ENCODE results near the gene PALM3.
"Not testable (repeated sequence)": the region's sequence is repeated elsewhere in the genome, so short reads cannot be mapped to it uniquely, and the experiment has no call there.

Gene PALM3

DNA sequence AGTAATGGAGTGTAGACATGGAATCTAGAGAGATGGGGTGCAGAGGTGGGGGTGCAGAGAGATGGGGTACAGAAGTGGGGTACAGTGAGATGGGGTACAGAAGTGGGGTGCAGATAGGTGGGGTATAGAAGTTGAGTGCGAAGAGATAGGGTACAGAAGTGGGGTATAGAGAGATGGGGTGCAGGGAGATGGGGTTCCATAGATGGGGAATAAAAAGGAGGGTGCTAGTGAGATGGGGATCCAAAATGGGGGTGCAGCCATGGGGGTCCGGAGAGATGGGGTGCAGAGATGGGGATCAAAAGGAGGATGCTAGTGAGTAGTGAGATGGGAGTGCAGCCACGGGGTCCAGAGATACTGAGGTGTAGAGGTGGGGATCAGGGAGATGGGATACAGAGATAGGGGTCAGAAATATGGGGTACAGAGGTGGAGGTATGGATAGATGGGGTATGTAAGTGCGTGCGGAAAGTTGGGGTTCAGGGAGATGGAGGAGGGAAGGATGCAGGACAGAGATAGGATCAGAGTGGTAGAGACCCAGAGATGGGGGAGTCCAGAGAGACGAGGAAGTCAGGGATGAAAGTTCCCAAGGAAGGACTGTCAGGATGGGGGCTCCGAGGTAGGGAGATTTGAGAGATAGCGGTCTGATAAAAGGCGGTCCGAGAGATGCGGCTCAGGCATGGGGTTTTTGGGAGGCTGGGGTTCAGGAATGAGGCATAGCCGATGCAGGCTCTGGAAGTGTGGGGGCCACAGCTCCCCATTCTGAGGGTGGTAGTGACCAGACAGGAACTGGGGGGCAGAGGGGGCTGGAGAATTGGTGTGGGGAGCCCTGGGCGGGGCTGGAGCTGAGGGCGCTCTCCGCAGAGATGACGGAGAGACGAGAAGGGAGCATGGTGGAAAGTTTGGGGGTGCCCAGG, 3.4 kb downstream of the PALM3 start:
- DNase-seq (ENCODE audit: low spot score): no peak

DNA sequence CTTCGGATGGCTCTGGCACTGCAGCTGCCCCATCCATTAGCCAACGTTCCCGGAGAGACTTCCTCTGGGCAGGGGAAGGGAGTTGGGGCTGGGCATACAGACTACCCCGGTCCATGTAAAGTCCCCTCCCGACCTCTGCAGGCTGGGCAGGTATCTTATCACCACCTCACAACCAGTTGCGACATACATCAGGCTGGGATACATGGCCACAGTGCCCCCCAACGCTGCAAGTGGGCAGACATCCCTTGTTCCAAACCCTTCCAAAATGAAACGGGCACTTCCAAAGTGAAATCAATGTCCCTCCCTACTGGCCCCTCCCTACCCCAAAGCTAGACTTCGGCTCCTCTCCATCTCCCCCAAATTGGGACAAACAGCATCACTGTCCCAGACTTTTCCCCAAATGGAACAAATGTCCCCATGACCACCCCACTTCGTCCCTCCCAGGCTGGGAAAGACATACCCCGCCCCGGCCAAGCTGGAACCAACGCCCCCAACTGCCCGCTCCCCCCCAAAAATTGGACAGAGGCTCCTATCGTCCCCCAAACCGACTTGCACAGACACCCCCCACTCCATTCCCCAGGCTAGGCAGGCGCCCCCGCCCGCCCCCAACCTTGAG, 5.0 kb downstream of the PALM3 start:
- no peak for DNase-seq (ENCODE audit: low spot score)

DNA sequence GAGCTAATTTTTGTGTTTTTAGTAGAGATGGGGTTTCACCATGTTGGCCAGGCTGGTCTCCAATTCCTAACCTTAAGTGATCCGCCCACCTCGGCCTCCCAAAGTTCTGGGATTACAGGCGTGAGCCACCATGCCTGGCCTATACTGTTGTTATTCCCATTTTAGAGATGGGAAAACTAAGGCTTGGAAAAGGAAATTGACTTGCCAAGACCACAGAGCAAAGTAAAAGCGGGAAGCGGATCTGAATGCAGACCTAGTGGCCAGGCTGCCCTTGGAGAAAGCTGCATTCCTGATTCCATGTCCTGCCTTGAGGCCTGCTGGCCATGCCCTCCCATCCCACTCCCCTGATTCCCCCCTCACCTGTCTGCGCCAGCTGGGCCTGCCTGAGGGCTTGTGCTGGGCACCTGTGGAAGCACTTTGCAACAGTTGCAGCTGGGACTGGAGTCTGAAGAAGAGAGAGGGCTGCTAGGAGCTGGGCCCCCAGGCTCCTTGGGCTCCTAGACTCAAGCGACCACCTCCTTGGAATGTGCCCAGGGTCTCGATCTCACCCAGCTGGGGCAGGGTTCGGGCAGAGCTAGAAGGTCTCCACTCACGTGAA, 5.7 kb downstream of the PALM3 start:
- no peak for DNase-seq (ENCODE audit: low spot score)

DNA sequence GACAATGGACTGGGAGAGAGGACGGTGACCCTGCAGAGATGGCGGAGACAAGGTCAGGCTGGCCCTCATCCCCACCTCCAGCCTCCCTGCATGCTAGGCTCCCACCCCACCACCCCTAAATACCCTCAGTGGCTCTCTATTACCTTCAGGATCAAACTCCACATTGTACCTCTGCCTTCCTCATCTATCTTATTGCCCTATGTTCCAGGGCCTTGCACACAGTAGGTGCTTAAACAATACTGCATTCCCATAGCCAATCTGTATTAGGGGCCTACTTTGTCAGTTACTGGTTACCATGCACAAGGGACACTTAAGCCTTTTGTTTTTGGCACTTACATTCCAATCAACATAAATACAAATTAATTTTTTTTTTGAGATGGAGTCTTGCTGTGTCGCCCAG, 6.5 kb downstream of the PALM3 start:
- no peak for DNase-seq (ENCODE audit: low spot score)

DNA sequence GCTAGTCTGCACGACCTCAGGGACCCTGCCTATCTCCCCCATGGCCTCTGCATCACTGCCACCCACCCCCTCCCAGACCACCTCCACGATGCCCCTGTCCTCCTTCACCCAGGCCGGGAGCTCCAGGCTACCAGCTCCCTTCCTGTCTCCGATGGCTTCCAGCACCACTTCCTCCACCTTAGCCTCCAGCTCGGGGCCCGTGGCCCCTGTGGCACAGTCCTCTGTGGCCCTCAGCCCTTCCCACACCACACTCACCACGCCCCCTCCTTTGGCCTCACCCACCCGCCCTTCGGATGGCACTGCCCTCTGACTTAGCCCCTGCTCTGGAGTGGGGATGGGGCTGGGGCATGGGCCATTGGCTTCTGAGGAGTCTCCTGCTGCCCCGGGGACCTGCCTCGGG, 7.2 kb downstream of the PALM3 start:
- DNase-seq (ENCODE audit: low spot score): no peak

DNA sequence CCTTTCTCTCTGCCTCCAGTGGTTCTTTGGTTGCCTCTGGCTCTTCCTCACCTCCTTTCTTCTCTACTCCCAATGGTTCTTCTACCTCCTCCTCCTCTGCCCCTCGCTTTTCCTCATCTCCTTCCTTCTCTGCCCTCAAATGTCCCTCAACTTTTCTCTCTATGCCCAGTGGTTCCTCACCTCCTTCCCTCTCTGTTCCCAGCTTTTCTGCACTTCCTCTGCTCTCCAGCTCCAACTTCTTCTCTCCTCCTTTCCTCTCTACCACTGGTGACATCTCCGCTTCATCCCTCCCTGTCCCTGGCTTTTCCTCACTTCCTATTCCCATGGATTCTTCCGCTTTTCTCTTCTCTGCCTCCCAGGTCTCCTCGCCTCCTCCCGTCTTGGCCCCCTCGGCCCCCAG, 7.8 kb downstream of the PALM3 start:
- DNase-seq (ENCODE audit: low spot score): no peak

DNA sequence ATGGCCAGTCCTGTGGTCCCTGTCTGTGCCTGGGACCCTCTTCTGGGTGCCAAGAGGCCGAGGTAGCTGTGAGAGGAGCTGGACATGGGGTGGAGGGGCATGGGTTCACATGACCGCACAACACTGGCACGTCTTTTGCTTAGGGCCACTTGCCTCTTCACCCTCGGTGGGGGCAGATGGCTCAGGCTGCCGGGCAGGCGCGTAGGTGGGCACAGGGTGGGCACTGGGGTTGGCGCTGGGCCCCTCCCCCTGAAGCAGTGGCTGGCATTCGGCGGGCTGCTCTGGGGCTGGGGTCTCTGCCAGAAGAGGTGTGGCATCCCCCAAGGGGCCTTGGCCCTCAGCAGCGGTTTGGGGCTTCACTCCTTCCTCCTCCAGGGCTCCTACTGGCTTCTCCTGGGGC, 8.4 kb downstream of the PALM3 start:
- DNase-seq (ENCODE audit: low spot score): no peak

DNA sequence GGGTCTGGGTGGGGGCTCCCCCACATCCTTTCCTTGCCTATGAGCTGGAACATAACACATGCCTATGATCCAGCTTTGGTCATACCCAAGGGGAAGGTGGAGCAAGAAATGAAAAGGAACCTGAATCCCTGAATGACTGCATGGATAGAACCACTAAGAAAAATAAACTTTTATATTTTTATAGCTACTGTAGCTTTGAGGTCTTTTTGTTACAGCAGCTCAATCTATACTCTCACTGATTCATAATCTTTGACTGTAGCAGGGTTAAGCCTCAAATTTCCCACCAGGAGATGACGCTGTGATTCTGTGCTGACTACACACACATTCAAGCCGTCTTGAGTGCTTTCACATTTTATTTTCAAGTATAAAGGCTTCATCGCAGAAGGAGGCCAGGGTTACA, 8.8 kb downstream of the PALM3 start:
- DNase-seq (ENCODE audit: low spot score): no peak

DNA sequence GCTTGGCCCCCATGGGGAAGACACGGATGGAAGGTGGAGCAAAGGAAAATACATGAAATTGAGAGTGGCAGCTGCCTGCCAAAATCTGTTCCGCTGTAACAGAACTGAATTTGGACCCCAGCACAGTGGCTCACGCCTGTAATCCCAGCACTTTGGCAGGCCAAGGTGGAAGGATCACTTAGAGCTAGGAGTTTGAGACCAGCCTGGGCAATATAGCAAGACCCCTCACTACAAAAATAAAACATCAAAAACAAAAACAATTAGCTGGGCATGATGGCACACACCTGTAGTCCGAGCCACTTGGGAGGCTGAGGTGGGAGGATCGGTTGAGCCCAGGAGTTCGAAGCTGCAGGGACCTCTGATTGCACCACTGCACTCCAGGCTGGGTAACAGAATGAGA, 9.4 kb downstream of the PALM3 start:
- no peak for DNase-seq (ENCODE audit: low spot score)

DNA sequence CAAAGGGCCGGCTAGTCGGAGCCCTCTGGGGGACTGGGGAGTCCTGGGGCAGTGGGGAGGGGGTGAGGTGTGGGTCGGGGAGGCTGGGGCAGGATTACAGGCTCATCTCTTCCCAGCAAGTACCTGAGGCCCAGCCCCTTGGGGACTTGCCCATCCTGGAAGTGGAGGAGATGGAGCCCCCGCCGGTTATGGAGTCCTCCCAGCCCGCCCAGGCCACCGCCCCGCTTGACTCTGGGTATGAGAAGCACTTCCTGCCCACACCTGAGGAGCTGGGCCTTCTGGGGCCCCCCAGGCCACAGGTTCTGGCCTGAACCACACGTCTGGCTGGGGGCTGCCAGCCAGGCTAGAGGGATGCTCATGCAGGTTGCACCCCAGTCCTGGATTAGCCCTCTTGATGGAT, 9.9 kb downstream of the PALM3 start:
- DNase-seq (ENCODE audit: low spot score): no peak

DNA sequence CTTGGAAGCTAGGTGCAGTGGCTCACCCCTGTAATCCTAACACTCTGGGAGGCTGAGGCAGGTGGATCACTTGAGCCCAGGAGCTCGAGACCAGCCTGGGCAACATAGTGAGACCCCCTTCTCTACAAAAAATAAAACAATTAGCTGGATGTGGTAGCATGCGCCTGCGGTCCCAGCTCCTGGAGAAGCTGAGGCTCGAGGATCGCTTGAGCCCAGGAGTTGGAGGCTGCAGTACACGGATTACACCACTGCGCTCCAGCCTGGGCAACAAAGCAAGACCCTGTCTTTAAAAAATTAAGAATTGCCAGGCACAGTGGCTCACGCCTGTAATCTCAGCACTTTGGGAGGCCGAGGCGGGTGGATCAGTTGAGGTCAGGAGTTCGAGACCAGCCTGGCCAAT, 10.9 kb downstream of the PALM3 start:
- not testable (repeated sequence) for DNase-seq (ENCODE audit: low spot score)

DNA sequence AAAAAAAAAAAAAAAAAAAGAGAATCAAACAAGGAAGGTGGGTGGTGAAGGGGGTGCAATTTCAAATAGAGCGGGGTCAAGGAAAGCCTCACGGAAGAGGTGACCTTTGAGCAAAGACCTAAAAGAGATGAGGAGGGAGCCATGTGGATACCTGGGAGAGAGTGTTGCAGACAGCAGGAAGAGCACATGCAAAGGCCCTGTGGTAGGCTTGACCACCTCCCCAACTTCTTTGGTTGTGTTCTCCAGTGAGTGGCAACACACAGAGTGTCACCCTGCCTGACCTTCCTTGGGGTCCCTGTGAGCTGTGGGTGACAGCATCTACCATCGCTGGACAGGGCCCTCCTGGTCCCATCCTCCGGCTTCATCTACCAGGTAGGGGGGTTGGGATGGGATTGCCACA, 11.4 kb downstream of the PALM3 start:
- no peak for DNase-seq (ENCODE audit: low spot score)

DNA sequence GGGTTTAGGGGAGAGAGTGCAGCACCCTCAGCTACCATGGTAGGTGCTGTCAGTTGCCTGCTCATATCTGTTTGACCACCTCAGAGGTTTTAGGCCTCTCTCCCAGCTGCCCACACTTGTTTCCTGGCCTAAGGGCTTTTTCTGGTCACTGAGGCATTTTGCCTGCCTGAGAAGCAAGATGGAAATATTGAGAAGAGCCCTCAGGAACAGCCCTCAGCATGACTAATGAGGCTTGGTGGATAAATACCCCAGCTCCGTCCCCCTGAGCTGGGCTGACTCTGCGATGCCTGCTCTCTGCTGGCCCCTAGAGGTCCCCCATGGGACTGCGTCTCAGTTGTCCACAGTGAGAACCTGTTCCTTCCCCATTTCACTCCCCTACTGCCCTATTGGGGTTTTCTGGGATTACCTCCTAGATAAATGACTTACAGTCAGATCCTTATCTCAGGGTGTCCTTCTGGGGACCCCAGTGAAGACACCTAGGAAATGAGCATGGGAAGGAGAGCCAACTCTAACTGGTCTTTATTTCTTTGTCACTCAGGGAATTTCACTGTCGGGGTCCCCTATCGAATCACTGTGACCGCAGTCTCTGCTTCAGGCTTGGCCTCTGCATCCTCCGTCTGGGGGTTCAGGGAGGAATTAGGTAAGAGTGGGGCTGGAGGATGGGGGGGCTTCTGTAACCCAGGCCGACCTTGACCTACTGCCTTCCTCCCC, 13.3 kb downstream of the PALM3 start:
- DNase-seq (ENCODE audit: low spot score): peak; percentile 63

DNA sequence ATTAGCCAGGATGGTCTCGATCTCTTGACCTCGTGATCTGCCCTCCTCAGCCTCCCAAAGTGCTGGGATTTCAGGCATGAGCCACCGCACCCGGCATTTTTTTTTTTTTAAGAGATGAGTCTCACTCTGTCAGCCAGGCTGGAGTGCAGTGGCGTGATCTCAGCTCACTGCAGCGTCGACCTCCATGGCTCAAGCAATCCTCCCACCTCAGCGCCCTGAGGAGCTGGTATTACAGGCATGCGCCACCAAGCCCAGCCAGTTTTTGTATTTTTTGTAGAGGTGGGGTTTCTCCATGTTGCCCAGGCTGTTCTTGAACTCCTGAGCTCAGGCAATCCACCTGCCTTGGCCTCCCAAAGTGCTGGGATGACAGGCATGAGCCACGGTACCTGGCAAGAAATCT, 14.0 kb downstream of the PALM3 start:
- DNase-seq (ENCODE audit: low spot score): not testable (repeated sequence)

DNA sequence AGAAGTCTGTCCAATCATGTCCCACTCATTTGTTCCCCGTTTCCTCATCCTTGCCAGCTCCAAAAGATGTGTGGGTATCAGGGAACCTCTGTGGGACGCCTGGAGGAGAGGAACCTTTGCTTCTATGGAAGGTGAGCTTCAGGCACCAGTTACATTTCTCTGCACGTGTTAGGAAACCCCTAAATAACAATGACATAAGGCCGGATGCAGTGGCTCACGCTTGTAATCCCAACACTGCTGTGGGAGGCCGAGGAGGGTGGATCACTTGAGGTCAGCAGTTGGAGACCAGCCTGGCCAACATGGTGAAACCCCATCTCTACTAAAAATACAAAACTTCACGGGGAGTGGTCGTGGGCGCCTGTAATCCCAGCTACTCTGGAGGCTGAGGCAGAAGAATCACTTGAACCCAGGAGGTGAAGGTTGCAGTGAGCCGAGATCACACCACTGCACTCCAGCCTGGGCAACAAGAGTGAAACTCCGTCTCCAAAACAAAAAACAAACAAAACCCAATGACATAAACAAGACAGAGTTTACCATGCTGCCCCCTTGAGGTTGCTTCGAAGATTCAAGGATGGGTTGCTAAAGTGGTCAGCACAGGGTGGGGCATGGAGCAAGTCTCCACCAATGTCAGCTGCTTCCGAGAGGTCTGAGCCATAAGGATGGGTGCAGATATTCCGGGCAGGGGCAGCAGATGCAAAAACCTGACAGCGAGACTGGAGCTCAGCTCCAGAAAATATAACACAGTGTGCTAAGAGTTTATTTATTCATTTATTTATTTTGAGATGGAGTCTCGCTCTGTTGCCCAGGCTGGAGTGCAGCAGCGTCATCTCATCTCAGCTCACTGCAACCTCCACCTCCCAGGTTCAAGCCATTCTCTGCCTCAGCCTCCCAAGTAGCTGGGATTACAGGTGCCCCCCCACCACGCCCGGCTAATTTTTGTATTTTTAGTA, 18.9 kb downstream of the PALM3 start:
- DNase-seq (ENCODE audit: low spot score): peak; percentile 70

DNA sequence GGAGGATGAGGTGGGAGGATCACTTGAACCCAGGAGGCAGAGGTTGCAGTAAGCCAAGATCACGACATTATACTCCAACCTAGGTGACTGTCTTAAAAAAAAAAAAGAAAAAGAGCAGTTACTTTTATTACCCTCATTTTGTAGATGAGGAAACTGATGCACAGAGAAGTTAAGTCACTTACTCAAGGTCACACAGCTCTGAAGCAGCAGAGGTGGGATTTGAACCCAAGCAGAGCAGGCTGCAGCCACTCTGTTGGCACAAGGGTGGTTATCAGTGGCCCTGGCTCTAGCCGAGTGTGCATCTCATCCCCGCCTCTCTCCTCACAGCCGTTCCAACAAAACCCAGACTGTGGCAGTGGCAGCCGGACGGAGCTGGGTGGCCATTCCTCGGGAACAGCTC, 22.7 kb downstream of the PALM3 start:
- DNase-seq (ENCODE audit: low spot score): no peak

DNA sequence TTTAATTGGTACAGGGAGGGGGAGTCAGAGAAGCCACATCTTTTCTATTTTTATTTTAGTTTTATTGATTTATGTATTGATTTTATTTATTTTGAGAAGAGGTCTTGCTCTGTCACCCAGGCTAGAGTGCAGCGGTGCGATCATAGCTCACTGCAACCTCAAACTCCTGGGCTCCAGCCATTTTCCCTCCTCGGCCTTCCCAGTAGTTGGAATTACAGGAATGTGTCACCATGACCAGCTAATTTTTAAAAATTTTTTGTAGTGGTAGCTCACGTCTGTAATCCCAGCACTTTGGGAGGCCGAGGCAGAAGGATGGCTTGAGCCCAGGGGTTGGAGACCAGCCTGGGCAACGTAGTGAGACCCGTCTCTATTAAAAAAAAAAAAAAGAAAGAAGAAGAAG, 26.2 kb downstream of the PALM3 start:
- no peak for DNase-seq (ENCODE audit: low spot score)

DNA sequence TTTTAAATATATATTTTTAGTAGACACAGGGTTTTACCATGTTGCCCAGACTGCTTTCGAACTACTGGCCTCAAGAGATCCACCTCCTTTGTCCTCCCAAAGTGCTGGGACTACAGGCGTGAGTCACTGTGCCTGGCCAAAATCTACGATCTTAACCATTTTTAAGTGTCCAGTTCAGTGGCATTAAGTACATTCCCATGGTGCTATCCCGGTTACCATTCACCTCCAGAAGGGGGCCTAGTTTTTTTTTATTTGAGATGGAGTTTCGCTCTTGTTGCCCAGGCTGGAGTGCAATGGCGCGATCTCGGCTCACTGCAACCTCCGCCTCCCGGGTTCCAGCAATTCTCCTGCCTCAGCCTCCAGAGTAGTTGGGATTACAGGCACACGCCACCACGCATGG, 26.7 kb downstream of the PALM3 start:
- not testable (repeated sequence) for DNase-seq (ENCODE audit: low spot score)

DNA sequence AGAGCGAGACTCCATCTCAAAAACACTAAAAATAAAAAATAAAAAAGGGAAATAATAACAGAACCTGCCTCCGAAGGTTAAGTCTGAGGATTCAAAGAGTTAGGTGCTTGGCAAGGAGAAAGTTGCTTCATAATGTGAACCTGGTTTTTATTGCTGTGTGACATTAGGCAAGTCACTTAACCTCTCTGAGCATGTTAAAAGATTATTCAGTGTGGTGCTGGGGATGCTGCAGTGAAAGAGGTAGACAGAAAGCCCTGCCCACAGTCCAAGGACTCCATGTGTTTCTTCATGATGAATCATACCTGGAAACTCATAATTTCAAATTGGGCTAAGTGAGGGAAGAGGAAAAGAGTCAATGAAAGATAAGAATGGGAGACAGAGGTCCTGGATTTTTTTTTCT, 27.9 kb downstream of the PALM3 start:
- DNase-seq (ENCODE audit: low spot score): no peak

DNA sequence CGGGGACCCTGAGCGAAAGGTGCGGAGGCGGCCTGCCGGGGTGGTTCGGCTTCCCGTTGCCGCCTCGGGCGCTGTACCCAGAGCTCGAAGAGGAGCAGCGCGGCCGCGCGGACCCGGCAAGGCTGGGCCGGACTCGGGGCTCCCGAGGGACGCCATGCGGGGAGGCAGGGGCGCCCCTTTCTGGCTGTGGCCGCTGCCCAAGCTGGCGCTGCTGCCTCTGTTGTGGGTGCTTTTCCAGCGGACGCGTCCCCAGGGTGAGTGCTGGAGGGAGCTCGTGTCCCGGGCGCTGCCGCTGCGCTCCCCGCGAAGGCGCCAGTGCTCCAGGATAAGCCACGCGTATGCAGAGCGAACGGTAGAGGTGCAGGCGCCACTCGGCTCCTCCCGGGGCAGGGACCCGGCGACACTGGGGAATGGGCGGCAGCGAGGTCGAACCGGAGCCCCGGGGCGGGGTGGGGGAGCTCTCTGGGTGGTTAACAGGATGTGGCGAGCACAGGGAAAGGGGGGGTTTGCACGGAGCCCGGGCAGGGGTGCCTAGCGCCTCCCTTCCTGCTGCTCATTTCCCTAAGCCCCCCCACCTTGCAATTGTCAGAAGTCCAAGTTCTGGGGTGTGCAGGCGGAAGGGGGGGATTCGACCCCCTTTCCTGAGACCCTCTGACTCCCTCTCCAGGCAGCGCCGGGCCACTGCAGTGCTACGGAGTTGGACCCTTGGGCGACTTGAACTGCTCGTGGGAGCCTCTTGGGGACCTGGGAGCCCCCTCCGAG, 30.0 kb downstream of the PALM3 start, which contains the start of gene IL27RA:
IL27RA (plus strand) TSS at position 44 of the 762 bp plus-strand sequence; CDS start at position 155, 111 bp downstream.
- DNase-seq (ENCODE audit: low spot score): peak; percentile 63

Measured in hepatic stellate cell (primary cell).